Measurements from ENCODE around the gene TMEM38A.

DNA sequence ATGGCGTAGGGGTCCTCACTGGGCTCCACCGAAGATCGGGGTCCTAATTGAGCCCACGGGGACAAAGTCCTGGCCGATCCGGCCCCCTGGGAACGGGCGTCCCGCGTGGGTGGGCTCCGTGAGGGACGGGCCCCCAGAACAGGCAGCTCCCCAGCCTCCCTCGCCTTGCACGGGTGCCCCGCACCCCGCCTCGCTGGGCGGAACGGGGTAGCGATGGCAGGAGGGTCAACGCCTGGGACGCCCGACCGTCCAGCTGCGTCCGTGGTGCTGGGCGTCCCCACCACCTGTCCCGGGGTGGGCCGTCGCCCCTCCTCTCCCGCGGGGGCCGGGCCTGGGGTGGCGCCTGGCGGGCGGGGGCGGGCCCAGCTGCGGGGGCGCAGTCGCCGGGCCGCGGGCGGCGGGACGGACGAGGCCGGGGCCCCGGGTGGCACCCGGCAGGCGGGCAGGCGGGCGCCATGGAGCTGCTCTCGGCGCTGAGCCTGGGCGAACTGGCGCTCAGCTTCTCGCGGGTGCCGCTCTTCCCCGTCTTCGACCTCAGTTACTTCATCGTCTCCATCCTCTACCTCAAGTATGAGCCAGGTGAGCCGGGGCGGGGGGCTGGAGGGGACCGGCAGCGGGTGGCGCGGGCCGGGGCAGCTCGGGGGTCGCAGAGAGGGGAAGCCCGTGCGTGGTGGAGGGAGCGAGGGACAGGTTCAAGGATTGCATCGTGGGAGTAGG, at the start of gene TMEM38A:
- TF ChIP-seq, protein P1, sequence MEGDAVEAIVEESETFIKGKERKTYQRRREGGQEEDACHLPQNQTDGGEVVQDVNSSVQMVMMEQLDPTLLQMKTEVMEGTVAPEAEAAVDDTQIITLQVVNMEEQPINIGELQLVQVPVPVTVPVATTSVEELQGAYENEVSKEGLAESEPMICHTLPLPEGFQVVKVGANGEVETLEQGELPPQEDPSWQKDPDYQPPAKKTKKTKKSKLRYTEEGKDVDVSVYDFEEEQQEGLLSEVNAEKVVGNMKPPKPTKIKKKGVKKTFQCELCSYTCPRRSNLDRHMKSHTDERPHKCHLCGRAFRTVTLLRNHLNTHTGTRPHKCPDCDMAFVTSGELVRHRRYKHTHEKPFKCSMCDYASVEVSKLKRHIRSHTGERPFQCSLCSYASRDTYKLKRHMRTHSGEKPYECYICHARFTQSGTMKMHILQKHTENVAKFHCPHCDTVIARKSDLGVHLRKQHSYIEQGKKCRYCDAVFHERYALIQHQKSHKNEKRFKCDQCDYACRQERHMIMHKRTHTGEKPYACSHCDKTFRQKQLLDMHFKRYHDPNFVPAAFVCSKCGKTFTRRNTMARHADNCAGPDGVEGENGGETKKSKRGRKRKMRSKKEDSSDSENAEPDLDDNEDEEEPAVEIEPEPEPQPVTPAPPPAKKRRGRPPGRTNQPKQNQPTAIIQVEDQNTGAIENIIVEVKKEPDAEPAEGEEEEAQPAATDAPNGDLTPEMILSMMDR (IDR thresholded peaks at IDR 0.05; ENCODE audit: poor library complexity, severe bottlenecking): no peak
- TF ChIP-seq EP300 (conservative IDR thresholded peaks at IDR 0.05; ENCODE audit: poor library complexity, severe bottlenecking) (no peak), SMC3 (conservative IDR thresholded peaks at IDR 0.05; ENCODE audit: poor library complexity) (no peak), EZH2 (IDR thresholded peaks at IDR 0.05; ENCODE audit: borderline replicate concordance, insufficient read depth, low read length, poor library complexity, severe bottlenecking) (no peak), MXI1 (conservative IDR thresholded peaks at IDR 0.05; ENCODE audit: poor library complexity, severe bottlenecking) (no peak), POLR2AphosphoS5 (IDR thresholded peaks at IDR 0.05) (no peak), RAD21 (conservative IDR thresholded peaks at IDR 0.05) (no peak), TAF1 (IDR thresholded peaks at IDR 0.05; ENCODE audit: low read depth) (no peak)
- TF ChIP-seq, protein P2, sequence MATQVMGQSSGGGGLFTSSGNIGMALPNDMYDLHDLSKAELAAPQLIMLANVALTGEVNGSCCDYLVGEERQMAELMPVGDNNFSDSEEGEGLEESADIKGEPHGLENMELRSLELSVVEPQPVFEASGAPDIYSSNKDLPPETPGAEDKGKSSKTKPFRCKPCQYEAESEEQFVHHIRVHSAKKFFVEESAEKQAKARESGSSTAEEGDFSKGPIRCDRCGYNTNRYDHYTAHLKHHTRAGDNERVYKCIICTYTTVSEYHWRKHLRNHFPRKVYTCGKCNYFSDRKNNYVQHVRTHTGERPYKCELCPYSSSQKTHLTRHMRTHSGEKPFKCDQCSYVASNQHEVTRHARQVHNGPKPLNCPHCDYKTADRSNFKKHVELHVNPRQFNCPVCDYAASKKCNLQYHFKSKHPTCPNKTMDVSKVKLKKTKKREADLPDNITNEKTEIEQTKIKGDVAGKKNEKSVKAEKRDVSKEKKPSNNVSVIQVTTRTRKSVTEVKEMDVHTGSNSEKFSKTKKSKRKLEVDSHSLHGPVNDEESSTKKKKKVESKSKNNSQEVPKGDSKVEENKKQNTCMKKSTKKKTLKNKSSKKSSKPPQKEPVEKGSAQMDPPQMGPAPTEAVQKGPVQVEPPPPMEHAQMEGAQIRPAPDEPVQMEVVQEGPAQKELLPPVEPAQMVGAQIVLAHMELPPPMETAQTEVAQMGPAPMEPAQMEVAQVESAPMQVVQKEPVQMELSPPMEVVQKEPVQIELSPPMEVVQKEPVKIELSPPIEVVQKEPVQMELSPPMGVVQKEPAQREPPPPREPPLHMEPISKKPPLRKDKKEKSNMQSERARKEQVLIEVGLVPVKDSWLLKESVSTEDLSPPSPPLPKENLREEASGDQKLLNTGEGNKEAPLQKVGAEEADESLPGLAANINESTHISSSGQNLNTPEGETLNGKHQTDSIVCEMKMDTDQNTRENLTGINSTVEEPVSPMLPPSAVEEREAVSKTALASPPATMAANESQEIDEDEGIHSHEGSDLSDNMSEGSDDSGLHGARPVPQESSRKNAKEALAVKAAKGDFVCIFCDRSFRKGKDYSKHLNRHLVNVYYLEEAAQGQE (IDR thresholded peaks at IDR 0.05; ENCODE audit: borderline replicate concordance): no peak

Measured in neural cell (in vitro differentiated cells).